Measurements from ENCODE around the gene MTMR3.
"Not testable (repeated sequence)": the region's sequence is repeated elsewhere in the genome, so short reads cannot be mapped to it uniquely, and the experiment has no call there.

MTMR3 gene

DNA sequence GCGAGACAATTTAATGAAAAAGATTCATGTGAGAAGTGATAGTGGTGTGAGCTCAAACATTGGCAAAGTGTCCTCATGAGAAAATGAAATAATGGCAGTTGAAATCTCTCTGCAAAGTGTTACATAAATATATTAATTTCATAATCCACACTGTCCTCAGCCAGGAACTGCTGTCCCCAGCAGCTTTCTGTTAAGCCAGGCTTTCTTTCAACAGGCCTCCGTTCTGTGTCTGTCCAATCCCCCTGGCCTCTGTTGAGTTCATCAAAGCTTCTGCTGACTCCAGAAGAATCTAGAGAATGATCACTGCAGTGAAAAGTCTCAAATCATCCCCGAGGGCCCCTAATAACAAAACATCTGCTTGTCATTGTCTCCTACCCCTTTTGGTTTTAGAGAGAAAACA lies 34.9 kb upstream of the MTMR3 start:
- CTCF ChIA-PET: interaction anchor here (1.2 to 1.6 kb wide), 2 partner anchors 157 to 240 kb away, joined by 3 to 5 read pairs; no protein-coding TSS in a partner anchor
- no peak overlapping the region for H3K4me3 ChIP-seq (ENCODE audit: low read depth, low read length)
- DNase-seq (ENCODE audit: low read depth, low spot score): no peak
- no peak for TF ChIP-seq CTCF (IDR thresholded peaks at IDR 0.05; ENCODE audit: insufficient read depth, low read length, missing control alignments)
- POLR2A ChIA-PET: no interaction called here

DNA sequence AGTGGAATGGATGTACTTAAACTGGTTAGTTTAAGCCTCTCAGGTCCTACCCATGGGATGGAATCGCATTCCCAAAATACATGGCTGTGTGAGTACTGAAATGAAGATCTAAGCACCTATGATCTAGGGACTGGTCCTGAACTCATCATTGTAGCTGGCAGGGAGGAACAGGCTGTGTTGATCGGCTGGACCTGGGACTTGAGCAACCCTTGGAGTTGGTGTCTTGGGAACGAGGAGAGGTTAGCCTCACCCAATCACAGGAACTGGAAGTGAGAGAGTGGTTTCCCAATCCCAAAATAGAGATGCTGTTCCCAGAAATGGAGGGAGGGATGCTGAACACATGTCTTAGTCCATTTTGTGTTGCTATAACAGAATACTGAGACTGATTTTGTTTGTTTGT lies 28.5 kb upstream of the MTMR3 start:
- no peak overlapping the region for H3K4me3 ChIP-seq (ENCODE audit: low read depth, low read length)
- TF ChIP-seq CTCF (IDR thresholded peaks at IDR 0.05; ENCODE audit: insufficient read depth, low read length, missing control alignments): no peak
- POLR2A ChIA-PET: no interaction called here
- CTCF ChIA-PET: interaction anchor here (1.7 kb wide), 1 partner anchor 11 kb away, joined by 7 read pairs; no protein-coding TSS in a partner anchor
- DNase-seq (ENCODE audit: low read depth, low spot score): no peak

- no peak for DNase-seq (ENCODE audit: low read depth, low spot score)
- POLR2A ChIA-PET: no interaction called here
These were observed 27.3 kb upstream of the MTMR3 start for GRCh38 chr22:29855611-29856181.

GRCh38 chr22:29856496-29856895 lies 26.5 kb upstream of the MTMR3 start:
- DNase-seq (ENCODE audit: low read depth, low spot score): no peak
- CTCF ChIA-PET: no interaction called here
- H3K4me3 ChIP-seq (ENCODE audit: low read depth, low read length): no peak overlapping the region
- POLR2A ChIA-PET: no interaction called here
- TF ChIP-seq CTCF (IDR thresholded peaks at IDR 0.05; ENCODE audit: insufficient read depth, low read length, missing control alignments): no peak

More at GRCh38 chr22:29855611-29856181, 27.3 kb upstream of the MTMR3 start:
- no peak for TF ChIP-seq CTCF (IDR thresholded peaks at IDR 0.05; ENCODE audit: insufficient read depth, low read length, missing control alignments)
- no peak overlapping the region for H3K4me3 ChIP-seq (ENCODE audit: low read depth, low read length)
- CTCF ChIA-PET: interaction anchor here (0.5 to 1.2 kb wide), 3 partner anchors 12 to 149 kb away, joined by 3 to 5 read pairs (median 3); no protein-coding TSS in a partner anchor

- H3K4me3 ChIP-seq (ENCODE audit: low read depth, low read length); DNase-seq (ENCODE audit: low read depth, low spot score); CTCF ChIA-PET; POLR2A ChIA-PET: not testable (repeated sequence)
These were observed 23.9 kb upstream of the MTMR3 start for GRCh38 chr22:29859030-29859429.

DNA sequence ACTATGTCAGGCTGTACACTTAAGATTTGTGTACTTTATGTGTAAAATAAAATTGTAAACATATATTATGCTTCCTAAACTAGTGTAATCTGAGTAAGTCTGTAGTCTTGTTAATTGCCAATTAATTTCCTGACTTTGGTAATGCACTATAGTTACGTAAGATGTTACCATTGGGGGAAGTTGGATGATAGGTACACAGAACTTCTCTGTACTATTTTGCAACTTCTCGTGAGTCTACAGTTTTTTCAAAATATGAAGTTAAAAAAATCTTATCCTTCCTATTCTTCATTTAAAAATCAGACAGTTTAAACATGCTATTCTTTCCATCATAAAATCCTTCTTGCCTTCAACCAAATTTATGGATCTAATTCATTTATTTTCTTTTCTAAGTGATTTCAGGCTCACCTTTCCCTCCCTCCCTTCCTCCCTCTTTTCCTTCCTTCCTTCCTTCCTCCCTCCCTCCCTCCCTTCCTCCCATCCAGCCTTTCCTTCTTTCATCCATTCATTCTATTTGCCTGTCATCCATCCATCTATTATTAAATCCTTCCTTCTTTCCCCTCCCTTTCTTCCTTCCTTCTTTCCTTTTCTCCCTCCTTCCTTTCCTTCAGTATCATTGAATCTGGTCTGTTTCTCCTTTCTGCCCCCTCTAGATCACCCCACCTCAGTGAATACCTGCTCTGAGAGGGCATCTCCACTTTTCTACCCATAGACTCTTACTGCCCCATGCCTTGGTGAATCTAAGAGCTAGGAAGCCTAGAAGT lies 22.8 kb upstream of the MTMR3 start:
- no peak for TF ChIP-seq CTCF (IDR thresholded peaks at IDR 0.05; ENCODE audit: insufficient read depth, low read length, missing control alignments)
- POLR2A ChIA-PET: no interaction called here
- DNase-seq (ENCODE audit: low read depth, low spot score): no peak
- CTCF ChIA-PET: no interaction called here
- H3K4me3 ChIP-seq (ENCODE audit: low read depth, low read length): no peak overlapping the region

All from AG04449 (cell line).